NCI-H2196 (cell line): ENCODE measurements around the gene IL11.

ENCODE experiments used
- DNase-seq: peaks from one replicate; lab custom pipeline; 2025; ENCODE audit not compliant: unreplicated experiment; lab: John Stamatoyannopoulos, UW

Gene IL11

GRCh38 chr19:55391702-55392615 is 21.7 kb upstream of the IL11 start:
- DNase-seq = no peak

DNA sequence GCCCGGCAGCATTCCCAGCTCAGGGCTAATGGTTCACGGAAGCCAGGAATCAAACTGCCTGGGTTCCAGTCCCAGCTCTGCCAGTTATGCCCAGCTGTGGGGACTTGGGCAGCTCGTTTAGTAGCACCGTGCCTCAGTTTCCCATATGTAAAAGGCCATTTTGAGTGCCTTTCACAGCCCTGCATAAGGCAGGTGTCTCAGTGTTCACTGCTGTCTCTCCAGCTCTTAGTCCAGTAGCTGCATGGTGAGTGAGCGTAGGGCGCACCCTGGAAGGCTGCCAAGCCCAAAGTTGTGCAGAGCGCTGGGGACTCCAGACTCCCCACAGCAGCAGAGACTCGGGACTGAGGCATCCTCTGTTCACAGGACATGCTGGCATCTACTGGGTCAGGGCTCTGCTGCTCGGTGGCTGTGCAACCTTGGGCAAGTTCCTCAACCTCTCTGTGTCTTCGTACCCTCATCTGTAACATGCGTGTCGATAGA is 21.0 kb upstream of the IL11 start:
- DNase-seq = no peak

DNA sequence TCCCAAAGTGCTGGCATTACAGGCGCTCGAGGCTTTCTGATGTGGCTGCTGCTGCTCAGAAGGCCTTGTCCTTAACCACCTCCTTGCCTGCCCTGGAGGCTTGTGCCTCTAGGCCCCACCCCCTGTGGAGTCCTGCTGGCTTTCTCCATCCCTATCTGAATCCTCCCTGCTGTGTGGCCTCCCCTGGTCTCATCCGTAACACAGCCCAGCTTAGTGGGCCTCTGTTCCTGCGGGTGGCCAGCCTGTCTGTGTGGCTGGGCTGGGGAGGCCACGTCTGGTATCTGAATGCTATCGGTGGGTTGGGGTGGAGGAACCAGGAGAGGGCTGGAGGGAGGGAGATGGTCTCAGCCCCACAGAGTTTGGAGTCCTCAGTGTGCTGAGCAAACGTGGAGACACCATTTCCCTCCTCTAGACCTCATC is 20.2 kb upstream of the IL11 start:
- no peak for DNase-seq

GRCh38 chr19:55389386-55390317 is 19.4 kb upstream of the IL11 start:
- DNase-seq = no peak

DNA sequence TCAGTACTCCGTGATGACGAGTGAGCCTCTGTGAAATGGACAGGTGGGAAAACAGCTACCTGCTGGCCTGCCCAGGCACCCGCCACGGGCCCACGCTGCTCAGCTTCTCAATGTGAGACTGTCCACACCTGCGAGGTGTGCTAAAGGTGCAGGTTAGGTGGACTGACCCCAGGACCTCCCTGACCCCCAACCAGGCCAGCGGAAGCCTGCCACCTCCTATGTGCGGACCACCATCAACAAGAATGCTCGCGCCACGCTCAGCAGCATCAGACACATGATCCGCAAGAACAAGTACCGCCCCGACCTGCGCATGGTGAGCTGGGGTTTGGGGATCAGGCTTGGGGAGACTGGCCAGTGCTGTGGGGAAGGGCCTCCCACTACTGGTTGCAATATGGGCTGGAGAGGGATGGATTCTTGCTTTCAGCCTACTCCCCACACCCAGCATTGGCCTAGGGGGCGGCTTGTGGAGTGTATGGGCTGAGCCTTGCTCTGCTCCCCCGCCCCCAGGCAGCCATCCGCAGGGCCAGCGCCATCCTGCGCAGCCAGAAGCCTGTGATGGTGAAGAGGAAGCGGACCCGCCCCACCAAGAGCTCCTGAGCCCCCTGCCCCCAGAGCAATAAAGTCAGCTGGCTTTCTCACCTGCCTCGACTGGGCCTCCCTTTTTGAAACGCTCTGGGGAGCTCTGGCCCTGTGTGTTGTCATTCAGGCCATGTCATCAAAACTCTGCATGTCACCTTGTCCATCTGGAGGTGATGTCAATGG is 17.7 kb upstream of the IL11 start:
- DNase-seq = no peak

DNA sequence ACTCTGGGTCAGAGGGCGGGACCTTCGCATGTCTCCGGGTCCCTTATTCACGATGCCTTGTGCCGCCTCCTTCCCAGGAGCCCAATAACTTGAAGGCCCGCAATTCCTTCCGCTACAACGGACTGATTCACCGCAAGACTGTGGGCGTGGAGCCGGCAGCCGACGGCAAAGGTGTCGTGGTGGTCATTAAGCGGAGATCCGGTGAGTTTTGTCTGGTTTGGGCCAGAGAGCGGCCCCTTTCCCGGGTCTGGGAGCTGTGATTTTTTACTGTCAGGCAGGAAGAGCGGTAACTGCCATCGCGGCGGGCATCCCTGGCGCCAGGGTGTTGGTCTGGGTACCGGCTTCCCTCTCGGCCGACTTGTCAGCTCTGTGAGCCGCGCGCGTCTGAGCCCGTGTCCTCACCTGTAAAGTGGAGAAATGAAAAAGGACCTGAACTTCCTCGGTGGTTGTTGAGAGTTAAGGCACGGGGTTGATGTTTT is 16.3 kb upstream of the IL11 start:
- DNase-seq = no peak

DNA sequence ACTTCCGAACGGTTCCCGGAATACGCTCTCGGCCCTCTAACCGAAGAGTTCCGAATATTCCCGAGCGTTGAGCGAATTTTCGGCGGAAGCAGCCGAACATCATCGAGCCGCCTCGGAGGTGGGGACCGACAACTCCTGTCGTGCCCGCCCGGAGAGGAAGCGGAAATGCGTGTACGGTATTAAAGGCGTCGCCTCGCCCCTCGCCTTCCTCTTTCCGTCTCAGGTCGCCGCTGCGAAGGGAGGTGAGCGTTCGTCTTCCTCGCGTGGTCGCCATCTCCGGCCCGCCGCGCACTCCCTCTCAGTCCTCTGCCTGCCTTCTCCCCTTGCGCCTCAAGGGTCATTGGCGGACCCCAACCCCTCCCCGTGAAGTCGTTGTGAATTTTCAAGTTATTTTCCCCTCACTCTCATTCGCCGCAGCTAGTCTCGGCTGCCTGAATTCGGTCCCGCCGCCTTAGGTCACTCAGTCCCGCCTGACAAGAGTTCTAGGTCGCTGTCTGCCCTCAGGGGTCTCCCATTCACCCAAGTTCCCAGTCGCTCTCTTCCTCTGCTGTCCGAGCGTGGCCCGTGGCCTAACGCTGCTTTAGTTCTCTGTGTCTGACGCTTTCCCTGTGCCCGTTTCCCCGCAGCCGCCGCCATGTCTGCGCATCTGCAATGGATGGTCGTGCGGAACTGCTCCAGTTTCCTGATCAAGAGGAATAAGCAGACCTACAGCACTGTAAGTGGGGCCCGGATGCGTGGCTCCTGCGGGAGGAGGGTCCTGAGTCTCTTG is 15.6 kb upstream of the IL11 start, which contains the start of gene RPL28:
RPL28 (plus strand) TSS at position 209 of the 769 bp plus-strand sequence; CDS start at position 635, 426 bp downstream.
- DNase-seq = peak; percentile 99

DNA sequence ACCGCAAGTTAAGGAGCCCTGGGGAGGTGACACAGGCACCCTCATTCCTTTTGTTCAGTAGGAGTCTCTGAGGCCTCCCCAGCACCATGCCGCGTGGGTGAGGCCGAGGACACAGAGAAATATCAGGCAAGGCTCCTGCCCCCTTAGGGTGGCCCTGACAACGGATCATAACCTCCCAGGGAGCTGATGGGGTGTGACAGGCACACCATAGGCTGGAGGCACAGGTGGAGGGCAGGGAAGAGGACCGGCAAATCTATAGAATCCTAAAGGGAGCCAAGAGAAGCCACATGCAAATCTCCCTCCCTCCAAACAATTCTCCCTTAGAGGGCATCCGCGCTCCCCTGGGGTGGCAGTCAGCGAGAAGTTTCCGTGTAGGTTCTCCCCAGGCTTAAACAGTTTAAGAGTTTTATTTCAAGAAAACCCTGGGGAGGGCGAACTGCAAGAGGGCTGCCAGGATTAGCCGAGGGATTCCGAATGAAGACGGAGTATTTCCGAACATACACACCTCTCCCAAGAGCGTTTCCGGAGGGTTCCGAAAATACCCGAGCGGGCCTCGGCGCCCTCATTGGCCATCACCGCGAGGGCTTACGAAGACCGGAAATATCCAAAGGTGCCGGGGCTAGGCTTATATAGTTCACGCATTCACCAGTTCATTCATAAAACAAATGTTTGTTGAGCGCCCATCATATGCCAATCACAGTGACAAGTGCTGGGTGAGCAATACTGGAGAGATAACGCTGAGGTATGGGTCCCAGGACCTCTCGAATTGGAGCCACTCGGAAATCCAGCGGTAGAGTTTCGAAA is 14.9 kb upstream of the IL11 start:
- peak; percentile 98 for DNase-seq

DNA sequence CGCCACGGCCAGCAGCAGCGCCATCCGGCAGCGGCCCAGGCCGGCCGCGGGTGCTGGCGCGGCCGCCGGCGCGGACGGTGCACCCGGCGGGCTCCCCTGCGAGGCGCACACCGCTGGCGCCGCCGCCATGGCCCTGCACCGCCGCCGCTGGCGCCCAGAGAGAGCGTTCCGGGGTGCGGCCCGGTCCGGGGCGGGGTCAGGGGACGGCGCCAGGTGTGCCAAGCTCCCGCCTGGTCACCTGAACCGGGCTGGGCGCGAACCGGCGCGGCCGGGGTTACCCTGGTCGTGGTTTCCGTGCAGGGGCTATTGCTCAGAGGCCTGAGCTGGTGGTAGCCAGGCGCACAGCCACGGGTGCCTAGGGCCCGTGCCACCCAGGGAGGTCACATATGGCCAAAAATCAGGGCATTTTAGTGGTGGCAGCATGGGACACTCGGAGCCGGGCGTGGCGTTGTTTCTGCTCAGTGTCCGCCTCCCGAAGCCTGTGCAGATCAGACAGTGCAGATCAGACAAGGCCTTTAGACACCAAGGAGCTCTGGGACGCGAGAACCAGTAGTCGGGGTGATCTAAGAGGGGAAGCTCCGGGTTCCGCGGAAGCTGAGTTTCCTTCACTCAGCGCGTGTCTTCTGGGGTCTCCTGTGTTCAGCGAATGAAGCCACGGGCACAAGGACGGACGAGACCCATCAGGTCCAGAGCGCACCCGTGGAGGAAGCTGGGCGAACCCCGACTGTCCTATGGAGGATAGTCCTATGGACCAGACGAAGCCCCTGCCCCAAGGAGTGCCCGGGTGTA is 14.1 kb upstream of the IL11 start, which contains the start of gene TMEM238:
TMEM238 (minus strand) TSS at position 162 of the 789 bp plus-strand sequence; CDS start at position 129, 33 bp downstream.
- peak; percentile 61 for DNase-seq

DNA sequence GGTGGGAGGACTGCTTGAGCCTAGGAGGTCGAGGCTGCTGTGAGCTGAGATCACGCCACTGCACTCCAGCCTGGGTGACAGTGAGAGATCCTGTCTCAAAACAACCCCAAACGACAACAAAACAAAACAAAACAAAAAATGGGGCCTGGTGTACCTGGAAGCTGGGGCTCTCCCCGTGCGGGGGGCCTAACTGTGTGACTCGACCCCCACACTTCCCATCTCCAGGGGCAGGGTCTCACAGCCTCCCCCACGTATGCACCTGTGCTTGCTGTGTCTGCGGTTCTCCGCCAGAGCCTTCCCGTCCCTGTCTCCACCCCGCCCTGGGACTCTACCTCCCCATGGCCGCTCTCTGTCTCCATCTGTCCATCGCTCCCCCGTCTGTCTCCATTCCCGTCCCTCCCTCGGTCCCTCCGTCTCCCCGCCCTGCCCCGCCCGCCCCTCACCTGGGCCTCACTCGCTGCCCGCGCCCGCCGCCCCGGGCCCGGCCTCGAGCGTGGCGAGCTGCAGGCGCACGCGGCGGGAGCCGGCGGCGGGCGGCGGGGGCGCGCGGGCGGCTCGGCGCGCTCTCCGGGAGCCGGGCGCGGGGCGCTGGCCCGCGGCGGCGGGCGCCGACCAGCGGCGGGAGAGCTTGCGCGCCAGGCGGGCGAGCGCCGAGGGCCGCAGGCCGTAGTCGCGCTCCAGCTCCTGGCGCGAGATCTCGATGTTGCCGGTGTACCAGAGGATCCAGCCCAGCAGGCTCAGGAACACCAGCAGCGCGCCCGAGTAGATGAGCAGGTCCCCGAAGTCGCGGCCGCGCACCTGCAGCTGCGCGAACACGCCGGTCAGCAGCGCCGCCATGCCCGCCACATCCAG is 13.2 kb upstream of the IL11 start:
- DNase-seq = peak; percentile 69

- DNase-seq = no peak
Observed at GRCh38 chr19:55382522-55383054, 12.3 kb upstream of the IL11 start.

DNA sequence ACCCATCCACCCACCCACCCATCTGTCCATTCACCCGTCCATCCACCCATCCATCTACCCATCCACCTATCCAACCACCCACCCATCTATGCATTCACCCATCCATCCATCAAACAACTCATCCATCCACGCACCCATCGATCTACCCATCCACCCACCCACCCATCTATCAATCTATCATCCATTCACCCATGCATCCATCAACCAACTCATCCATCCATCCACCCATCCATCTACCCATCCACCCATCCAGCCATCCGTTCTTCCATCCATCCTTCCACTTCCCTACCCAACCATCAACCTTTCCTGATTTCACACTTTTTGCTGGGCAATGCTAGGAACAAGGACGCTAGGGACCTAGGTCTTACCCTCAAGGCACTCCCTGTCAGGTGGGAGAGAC is 11.8 kb upstream of the IL11 start:
- no peak for DNase-seq

DNA sequence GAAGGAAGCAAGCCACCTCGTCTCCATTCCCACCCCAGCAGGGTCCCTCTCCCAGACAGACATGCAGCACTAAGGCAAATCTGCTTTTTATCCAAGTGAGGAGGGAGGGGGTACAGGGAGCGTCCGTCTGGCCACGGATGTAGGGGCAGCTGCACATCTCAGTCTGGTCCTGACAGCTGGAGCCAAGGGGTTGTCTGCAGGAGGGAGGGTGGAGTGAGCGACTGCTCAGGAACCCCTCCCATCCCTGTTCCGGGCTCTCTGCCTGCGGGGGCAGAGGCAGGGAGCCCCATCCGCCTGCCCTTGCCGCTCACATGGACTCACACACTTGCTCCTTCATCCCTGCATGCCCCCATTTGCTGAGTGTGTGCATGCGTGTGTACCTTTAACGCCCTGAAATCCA is 8.9 kb upstream of the IL11 start:
- DNase-seq = no peak

GRCh38 chr19:55377356-55378131 is 7.3 kb upstream of the IL11 start:
- no peak for DNase-seq

- no peak for DNase-seq
Observed at GRCh38 chr19:55376241-55376933, 6.1 kb upstream of the IL11 start, which contains the start of gene TMEM190. Gene TMEM190, plus strand, starts transcription at chr19:55376826. Its CDS starts 28 bp downstream, at chr19:55376854.
